ENCODE data around the gene PBX1. TPM values are rescaled to one million over a fixed set of nuclear protein-coding genes. Genes with fewer than 3 reads are reported as not detected.

PBX1 gene
- total RNA-seq, 6 experiments from 2014 or later, result 3.1 to 7.9 (median 6.9) TPM

- no peak for ATAC-seq
- intact Hi-C loops (cut with DNase I), result no loop called here
- H3K4me3 ChIP-seq, result no peak overlapping the region
- DNase-seq, result no peak
- no peaks in the 10 kb centered on the region for H3K9me3 ChIP-seq
- no peaks in the 10 kb centered on the region for H3K36me3 ChIP-seq
- no peak for TF ChIP-seq POLR2A (IDR thresholded peaks at IDR 0.05)
- 86% methylated on average over 2 of the region's 2 CpGs for WGBS (ENCODE audit: insufficient coverage, low coverage, low lambda C conversion rate, missing lambda C conversion rate)
- no peak overlapping the region for H3K27ac ChIP-seq
- no peaks in the 10 kb centered on the region for H3K27me3 ChIP-seq
- H3K4me1 ChIP-seq, result no peaks in the 10 kb centered on the region
Observed at GRCh38 chr1:164645921-164646320, 86.9 kb downstream of the PBX1 start.

GRCh38 chr1:164647211-164647610 is 88.2 kb downstream of the PBX1 start:
- intact Hi-C loops (cut with DNase I), result no loop called here

GRCh38 chr1:164648636-164649035 is 89.7 kb downstream of the PBX1 start:
- Histone ChIP-seq H3K4me1 (no peaks in the 10 kb centered on the region), H3K9me3 (no peaks in the 10 kb centered on the region), H3K4me3 (no peak overlapping the region), H3K27ac (no peak overlapping the region), H3K36me3 (no peaks in the 10 kb centered on the region), H3K27me3 (no peaks in the 10 kb centered on the region)
- ATAC-seq (no peak), DNase-seq (no peak)
- 74% methylated on average over 2 of the region's 2 CpGs for WGBS (ENCODE audit: insufficient coverage, low coverage, low lambda C conversion rate, missing lambda C conversion rate)
- intact Hi-C loops (cut with DNase I), result no loop called here
- TF ChIP-seq POLR2A (IDR thresholded peaks at IDR 0.05), result no peak
- TF ChIP-seq, protein P1, sequence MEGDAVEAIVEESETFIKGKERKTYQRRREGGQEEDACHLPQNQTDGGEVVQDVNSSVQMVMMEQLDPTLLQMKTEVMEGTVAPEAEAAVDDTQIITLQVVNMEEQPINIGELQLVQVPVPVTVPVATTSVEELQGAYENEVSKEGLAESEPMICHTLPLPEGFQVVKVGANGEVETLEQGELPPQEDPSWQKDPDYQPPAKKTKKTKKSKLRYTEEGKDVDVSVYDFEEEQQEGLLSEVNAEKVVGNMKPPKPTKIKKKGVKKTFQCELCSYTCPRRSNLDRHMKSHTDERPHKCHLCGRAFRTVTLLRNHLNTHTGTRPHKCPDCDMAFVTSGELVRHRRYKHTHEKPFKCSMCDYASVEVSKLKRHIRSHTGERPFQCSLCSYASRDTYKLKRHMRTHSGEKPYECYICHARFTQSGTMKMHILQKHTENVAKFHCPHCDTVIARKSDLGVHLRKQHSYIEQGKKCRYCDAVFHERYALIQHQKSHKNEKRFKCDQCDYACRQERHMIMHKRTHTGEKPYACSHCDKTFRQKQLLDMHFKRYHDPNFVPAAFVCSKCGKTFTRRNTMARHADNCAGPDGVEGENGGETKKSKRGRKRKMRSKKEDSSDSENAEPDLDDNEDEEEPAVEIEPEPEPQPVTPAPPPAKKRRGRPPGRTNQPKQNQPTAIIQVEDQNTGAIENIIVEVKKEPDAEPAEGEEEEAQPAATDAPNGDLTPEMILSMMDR (IDR thresholded peaks at IDR 0.05), result no peak

More at GRCh38 chr1:164647211-164647610, 88.2 kb downstream of the PBX1 start:
- Histone ChIP-seq H3K27me3 (no peaks in the 10 kb centered on the region), H3K4me1 (no peaks in the 10 kb centered on the region), H3K9me3 (no peaks in the 10 kb centered on the region), H3K27ac (no peak overlapping the region), H3K36me3 (no peaks in the 10 kb centered on the region), H3K4me3 (no peak overlapping the region)
- TF ChIP-seq POLR2A (IDR thresholded peaks at IDR 0.05), result no peak
- TF ChIP-seq, protein P1 (IDR thresholded peaks at IDR 0.05), result no peak
- peak in 1 of 4 donors; percentile 26 for ATAC-seq
- no peak for DNase-seq
- WGBS (ENCODE audit: insufficient coverage, low coverage, low lambda C conversion rate, missing lambda C conversion rate), result 56% methylated on average over 6 of the region's 6 CpGs

DNA sequence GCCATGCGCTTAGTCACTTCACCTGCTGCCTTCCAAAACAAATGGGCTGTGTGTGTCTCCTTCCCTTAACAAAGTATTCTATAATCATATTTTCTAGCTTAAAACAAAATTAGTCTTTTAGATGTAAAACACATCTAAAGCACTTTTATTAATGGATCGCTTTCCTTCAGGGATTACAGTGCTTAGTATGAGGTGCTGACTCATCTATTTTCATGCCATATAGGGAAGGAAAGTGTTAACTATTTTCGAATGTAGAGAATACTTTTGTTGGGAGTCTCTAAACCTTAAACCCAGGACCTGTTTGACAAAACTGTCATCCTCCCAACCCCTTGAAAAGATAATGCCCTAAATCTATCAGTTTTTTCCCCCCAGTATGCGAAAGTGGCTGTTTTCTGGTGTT is 90.2 kb downstream of the PBX1 start:
- Histone ChIP-seq H3K27me3 (no peaks in the 10 kb centered on the region), H3K36me3 (no peaks in the 10 kb centered on the region), H3K4me1 (no peaks in the 10 kb centered on the region), H3K9me3 (no peaks in the 10 kb centered on the region), H3K27ac (no peak overlapping the region), H3K4me3 (no peak overlapping the region)
- WGBS (ENCODE audit: insufficient coverage, low coverage, low lambda C conversion rate, missing lambda C conversion rate), result 84% methylated on average over 4 of the region's 4 CpGs
- no peak for ATAC-seq
- TF ChIP-seq POLR2A (IDR thresholded peaks at IDR 0.05), result no peak
- TF ChIP-seq, protein P1 (IDR thresholded peaks at IDR 0.05), result no peak
- no peak for DNase-seq
- intact Hi-C loops (cut with DNase I), result no loop called here

- Histone ChIP-seq H3K9me3 (no peaks in the 10 kb centered on the region), H3K27ac (no peak overlapping the region), H3K36me3 (no peaks in the 10 kb centered on the region), H3K4me3 (no peak overlapping the region), H3K4me1 (no peaks in the 10 kb centered on the region), H3K27me3 (no peaks in the 10 kb centered on the region)
- TF ChIP-seq POLR2A (IDR thresholded peaks at IDR 0.05), result no peak
- TF ChIP-seq, protein P1 (IDR thresholded peaks at IDR 0.05), result no peak
- ATAC-seq, result no peak
- intact Hi-C loops (cut with DNase I), result no loop called here
- 77% methylated on average over 2 of the region's 2 CpGs for WGBS (ENCODE audit: insufficient coverage, low coverage, low lambda C conversion rate, missing lambda C conversion rate)
- no peak for DNase-seq
Observed at GRCh38 chr1:164650531-164650930, 91.5 kb downstream of the PBX1 start.

Measured in right lobe of liver (tissue), 6 donors.